Fibroblast of skin of left quadriceps (primary cell): Measurements from ENCODE around the gene PLEKHG4B.
"Not testable (repeated sequence)": the region's sequence is repeated elsewhere in the genome, so short reads cannot be mapped to it uniquely, and the experiment has no call there.

Experiments used
- DNase-seq, 2 experiments: peaks; one replicate each; pipeline ENCODE4 v3.0.0-alpha.2; 2013; ENCODE audit warnings: low read depth in 2 of 2

The PLEKHG4B gene

GRCh38 chr5:93221-93980 lies 1.4 kb downstream of the PLEKHG4B start:
- DNase-seq: no peak

- DNase-seq: no peak
Measured at GRCh38 chr5:94113-94892, 2.3 kb downstream of the PLEKHG4B start.

DNA sequence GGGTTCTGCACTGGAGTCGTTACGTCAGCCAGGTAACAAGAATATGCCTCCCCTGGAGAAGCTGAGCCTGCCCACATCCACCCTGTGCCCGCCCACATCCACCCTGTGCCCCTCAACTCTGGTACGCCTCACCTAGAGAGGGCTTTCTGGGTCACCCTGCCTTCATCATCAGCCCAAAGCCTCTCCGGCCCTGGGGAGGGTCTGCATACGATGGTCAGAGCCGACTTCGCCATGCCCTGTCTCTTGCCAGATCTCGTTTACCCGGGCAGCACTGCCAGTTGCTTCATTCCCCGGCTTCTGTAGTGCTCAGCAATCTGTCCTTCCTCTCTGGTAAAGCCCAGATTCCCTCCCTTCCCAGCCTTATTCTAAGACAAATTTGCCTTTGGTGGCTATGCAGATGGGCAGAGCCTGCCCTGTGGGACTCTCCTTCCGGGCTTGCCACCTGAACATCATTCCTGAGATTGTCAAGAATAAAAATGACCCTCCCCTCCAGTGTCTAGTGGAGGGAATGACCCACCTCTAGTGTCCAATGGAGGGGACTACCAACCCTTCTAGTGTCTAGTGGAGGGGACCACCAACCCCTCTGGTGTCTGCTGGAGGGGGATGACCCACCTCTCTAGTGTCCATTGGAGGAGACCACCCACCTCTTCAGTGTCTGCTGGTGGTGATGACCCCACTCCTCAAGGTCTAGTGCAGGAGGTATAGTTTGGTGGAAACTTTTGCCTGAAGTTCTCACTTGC lies 3.4 kb downstream of the PLEKHG4B start:
- no peak for DNase-seq

GRCh38 chr5:96976-97660 lies 5.2 kb downstream of the PLEKHG4B start:
- DNase-seq: no peak

DNA sequence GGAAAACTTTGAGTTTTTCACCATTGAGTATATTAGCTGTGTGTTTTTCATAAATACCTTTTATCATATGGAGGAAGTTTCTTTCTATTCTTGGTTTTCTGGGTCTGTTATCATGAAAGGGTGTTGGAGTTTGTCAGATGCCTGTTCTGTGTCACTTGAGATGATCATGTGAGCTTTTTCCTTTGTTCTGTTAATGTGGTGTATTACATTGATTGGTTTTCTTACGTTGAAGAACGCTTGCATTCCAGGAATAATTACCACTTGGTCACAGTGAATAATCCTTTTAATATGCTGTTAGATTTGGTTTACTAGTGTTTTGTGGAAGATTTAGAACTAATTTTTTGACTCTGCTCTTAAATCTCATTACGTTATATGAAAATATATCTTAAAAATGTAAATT lies 7.8 kb downstream of the PLEKHG4B start:
- DNase-seq: no peak

- DNase-seq: no peak
Measured at GRCh38 chr5:102411-103043, 10.6 kb downstream of the PLEKHG4B start.

GRCh38 chr5:104106-104505 lies 12.1 kb downstream of the PLEKHG4B start:
- not testable (repeated sequence) for DNase-seq

DNA sequence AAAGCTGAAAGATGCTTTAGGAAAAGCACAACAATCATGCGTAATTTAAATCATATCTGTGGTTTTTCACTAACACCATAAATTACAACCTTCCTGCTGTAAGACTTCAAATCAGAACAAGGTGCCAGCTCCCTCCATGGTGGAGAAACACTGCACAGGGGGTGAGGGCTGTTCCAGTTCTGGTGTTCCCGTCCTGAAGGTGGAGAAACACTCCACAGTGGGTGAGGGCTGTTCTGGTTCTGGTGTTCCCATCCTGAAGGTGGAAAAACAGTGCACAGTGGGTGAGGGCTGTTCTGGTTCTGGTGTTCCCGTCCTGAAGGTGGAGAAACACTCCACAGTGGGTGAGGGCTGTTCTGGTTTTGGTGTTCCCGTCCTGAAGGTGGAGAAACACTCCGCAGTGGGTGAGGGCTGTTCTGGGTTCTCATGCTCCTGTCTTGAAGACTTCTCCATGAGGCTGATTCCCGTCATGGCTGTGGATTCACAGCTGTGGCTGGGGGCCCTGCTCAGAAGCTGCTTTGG lies 12.9 kb downstream of the PLEKHG4B start:
- DNase-seq: no peak

DNA sequence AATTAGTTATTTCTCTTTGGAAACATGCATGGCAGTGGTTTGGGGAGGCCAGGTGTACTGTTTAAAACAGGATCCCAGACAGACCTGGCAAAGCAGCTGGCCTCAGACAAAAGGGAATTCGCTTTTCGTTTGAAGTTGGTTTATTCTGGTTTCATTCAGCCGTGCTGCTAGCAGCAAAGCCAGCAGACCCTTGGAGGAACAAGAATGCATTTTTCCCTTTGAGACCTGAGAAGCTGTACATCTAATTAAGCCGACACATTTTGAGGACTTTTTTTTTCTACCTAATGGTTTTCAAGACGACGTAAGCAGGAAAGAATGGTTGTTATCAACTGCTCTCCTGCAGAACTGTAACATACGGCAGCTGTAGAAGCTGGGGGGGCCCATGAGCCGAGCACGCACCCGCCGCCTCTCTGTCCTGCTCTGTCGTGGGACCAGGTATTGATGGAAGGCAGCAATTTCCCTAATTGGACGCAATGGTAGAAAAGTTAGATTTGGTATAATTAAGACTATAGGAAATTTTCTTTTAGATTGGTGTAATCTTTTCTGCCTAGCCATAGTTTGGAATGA lies 13.6 kb downstream of the PLEKHG4B start:
- no peak for DNase-seq

DNA sequence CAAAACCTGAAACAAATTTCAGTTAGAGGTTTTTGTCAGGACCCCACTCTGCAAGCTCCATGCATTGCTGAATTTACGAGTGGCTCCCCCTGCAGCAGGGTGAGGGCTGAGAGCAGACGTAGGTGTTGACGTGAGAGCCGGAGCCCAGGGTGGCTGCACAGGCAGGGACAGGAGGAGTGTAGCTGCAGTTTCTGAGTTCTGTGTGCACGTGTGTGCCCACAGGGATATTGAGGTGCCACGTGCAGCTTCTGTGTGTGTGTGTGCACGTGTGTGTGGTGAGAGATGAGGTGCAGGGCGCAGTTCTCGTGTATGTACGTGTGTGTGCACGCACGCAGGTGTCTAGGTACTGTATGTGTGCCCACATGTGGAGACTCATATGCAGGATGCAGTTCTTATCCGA lies 14.6 kb downstream of the PLEKHG4B start:
- no peak for DNase-seq

GRCh38 chr5:107526-107925 lies 15.6 kb downstream of the PLEKHG4B start:
- no peak for DNase-seq

- no peak for DNase-seq
Measured at GRCh38 chr5:109826-110225, 17.9 kb downstream of the PLEKHG4B start.

DNA sequence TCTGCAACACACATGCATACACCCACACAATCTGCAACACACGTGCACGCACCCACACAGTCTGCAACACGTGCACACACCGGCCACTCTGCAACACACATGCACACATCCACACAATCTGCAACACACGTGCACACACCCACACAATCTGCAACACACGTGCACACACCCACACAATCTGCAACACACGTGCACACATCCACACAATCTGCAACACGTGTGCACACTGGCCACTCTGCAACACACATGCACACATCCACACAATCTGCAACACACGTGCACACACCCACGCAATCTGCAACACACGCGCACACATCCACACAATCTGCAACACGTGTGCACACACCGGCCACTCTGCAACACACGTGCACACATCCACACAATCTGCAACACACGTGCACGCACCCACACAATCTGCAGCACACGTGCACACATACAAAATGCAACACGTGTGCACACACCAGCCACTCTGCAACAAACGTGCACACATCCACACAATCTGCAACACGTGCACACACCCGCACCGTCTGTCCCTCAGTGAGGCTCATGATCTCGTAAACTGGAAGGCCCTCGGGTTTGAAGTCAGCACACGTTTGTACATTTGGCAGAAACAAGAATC lies 18.4 kb downstream of the PLEKHG4B start:
- no peak for DNase-seq

- no peak for DNase-seq
Measured at GRCh38 chr5:111171-111570, 19.2 kb downstream of the PLEKHG4B start.

GRCh38 chr5:119486-120097 lies 27.6 kb downstream of the PLEKHG4B start:
- DNase-seq: no peak

- no peak for DNase-seq
Measured at GRCh38 chr5:121432-121831, 29.5 kb downstream of the PLEKHG4B start.

DNA sequence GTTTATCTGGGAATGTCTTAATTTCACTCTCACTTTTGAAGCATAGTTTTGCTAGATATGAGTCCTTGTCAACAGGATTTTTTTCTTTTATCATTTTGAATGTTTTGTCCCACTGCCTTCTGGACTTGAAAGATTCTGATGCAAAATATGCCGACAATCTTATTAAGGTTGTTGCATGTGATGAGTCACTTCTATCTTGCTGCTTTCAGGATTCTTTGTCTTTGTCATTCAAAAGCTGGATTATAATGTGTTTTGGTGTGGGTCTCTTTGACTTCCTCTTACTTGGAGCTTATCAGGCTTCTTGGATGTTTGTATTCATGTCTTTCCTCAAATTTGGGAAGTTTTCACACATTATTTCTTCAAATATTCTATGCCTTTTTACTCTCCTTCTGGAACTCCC lies 33.8 kb downstream of the PLEKHG4B start:
- DNase-seq: no peak

DNA sequence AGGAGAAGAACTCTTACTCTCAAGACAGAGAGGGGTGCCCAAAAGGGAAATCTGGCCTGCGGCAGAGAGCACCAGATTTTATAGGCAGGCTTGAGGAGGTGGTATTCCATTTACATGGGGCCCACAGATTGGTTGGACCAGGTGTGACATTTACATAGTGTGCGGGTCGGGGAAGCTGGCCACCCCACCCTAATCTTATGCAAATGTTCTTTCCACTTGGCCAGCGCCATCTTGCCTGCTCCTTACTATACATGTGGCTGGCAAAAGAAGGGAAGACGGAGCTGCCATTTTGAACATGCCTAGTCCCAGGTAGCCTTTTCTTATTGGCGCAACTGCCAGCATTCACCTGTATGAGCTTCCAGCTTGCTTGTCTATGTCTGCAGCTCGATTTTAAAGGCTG lies 34.8 kb downstream of the PLEKHG4B start:
- no peak for DNase-seq

DNA sequence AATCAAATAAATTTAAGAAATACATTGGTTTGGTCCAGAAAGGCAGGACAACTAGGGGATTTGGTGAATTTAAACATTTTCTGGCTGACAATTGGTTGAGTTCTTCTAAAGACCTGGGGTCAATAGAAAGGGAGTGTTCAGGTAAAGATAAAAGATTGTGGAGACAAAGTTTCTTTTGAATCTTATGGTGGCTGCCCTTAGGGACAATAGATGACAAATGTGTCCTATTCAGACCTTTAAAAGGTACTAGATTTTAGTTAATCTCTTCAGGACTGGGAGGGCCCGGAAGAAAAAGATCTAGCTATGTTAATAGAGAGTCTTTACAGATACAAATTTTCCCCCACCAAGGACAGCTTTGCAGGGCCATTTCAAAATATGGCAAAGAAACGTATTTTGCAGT lies 35.9 kb downstream of the PLEKHG4B start:
- no peak for DNase-seq

- no peak for DNase-seq
Measured at GRCh38 chr5:128446-128845, 36.5 kb downstream of the PLEKHG4B start.
